HepG2 (cell line): ENCODE measurements around the gene CYTH1. TPM values are rescaled to one million over a fixed set of nuclear protein-coding genes. Genes with fewer than 3 reads are reported as not detected.

Experiments
- ATAC-seq: fragments of 200-7000 bp; cut with Tn5 transposase; 3 replicates; pipeline ENCODE4 v1.9.1; 2020; ENCODE audit warnings: mild to moderate bottlenecking, moderate library complexity
- BruUV-seq: library from RNA; stranded (reverse); fragments of 400-500 nt; replicated peaks from 2 replicates; lab custom pipeline; 2021; lab: Mats Ljungman, UMichigan
- CTCF ChIA-PET: fragments of 300-600 bp; formaldehyde crosslinking; extraction: SDS; loops from one replicate; lab custom pipeline; 2021; ENCODE audit warnings: low total read pairs, inconsistent platforms, low intra/inter-chr PET ratio; lab: Yijun Ruan, JAX
- POLR2A ChIA-PET: fragments of 350-600 bp; sonication (Branson Sonifier 250); formaldehyde crosslinking; loops from one replicate; lab custom pipeline; 2020; ENCODE audit warnings: antibody characterized with exemption, inconsistent platforms; lab: Yijun Ruan, JAX
- DNase-seq: peaks from one replicate; pipeline ENCODE4 v3.0.0-alpha.2; 2015; ENCODE audit warnings: low spot score
- FAIRE-seq: peaks from 3 replicates; lab custom pipeline; 2011; peaks lifted over from hg19 to GRCh38; lab: Jason Lieb, UNC
- H2AFZ ChIP-seq: one replicate; pipeline ENCODE4 v1.6.1; 2011; ENCODE audit warnings: low read length, inconsistent platforms
- H3K27ac ChIP-seq: fragments of 300-600 bp; 3 replicates; pipeline ENCODE4 v1.8.0; 2011; ENCODE audit warnings: mixed run types, mild to moderate bottlenecking, mixed read lengths, low read length, inconsistent platforms; ENCODE audit not compliant: insufficient read depth; ENCODE audit errors: extremely low read length
- H3K27me3 ChIP-seq, 2 experiments: fragments of 200-600 bp in 1 of 2; 2 replicates in 1 of 2; 3 replicates in 1 of 2; pipeline versions ENCODE4 v1.6.0 to v1.8.0; 2011; ENCODE audit warnings: low read length in 2 of 2, mild to moderate bottlenecking in 2 of 2, moderate library complexity in 2 of 2, inconsistent platforms in 1 of 2; ENCODE audit not compliant: insufficient read depth in 2 of 2, control insufficient read depth in 1 of 2
- H3K36me3 ChIP-seq, 2 experiments: fragments of 200-600 bp in 1 of 2; replicated peaks in 1 of 2; 2 replicates in 1 of 2; 3 replicates in 1 of 2; pipeline versions ENCODE4 v1.5.1 to v1.8.0; 2011; ENCODE audit warnings: low read length in 2 of 2, inconsistent platforms in 1 of 2; ENCODE audit not compliant: insufficient read depth in 2 of 2, control insufficient read depth in 1 of 2
- H3K4me1 ChIP-seq: 2 replicates; pipeline ENCODE4 v1.5.1; 2012; ENCODE audit warnings: low read length, inconsistent platforms; ENCODE audit not compliant: insufficient read depth
- H3K4me2 ChIP-seq: 2 replicates; pipeline ENCODE4 v1.6.0; 2011; ENCODE audit warnings: low read depth, low read length, inconsistent platforms
- H3K4me3 ChIP-seq, 3 experiments: fragments of 200-600 bp in 1 of 3; sonication (generic), shearing (Covaris generic) in 1 of 3; replicated peaks in 1 of 3; 2 replicates each; pipeline ENCODE4 v1.5.1; 2011 to 2016; ENCODE audit warnings: low read length in 3 of 3, inconsistent platforms in 2 of 3, low read depth in 2 of 3, mild to moderate bottlenecking in 2 of 3, control low read depth in 1 of 3, mixed read lengths in 1 of 3; ENCODE audit not compliant: insufficient read depth in 1 of 3
- H3K79me2 ChIP-seq: one replicate; pipeline ENCODE4 v1.6.1; 2011; ENCODE audit warnings: low read length, inconsistent platforms; ENCODE audit not compliant: insufficient read depth
- H3K9ac ChIP-seq: 2 replicates; pipeline ENCODE4 v1.6.0; 2011; ENCODE audit warnings: mild to moderate bottlenecking, low read depth, low read length, inconsistent platforms; ENCODE audit not compliant: insufficient read depth
- H3K9me3 ChIP-seq: 2 replicates; pipeline ENCODE4 v1.5.1; 2012; ENCODE audit warnings: mild to moderate bottlenecking, low read length
- H4K20me1 ChIP-seq: 2 replicates; pipeline ENCODE4 v1.6.0; 2011; ENCODE audit warnings: inconsistent platforms, mild to moderate bottlenecking, low read length, moderate library complexity; ENCODE audit not compliant: insufficient read depth
- ATAD3A ChIP-seq: sonication (generic); formaldehyde crosslinking; IDR thresholded peaks from 2 replicates; pipeline ENCODE4 v1.4.0; 2020; ENCODE audit warnings: missing genetic modification reagents
- CEBPB ChIP-seq: IDR thresholded peaks from 2 replicates; pipeline ENCODE4 v1.6.1; 2011; ENCODE audit warnings: low read depth, low read length, improper control_type of control experiment, borderline replicate concordance
- MAF1 ChIP-seq: sonication (generic); formaldehyde crosslinking; IDR thresholded peaks from 2 replicates; pipeline ENCODE4 v1.5.0; 2020; ENCODE audit warnings: missing genetic modification reagents, borderline replicate concordance
- MTF1 ChIP-seq: sonication (generic); formaldehyde crosslinking; IDR thresholded peaks from 2 replicates; pipeline ENCODE4 v1.5.0; 2020; ENCODE audit warnings: missing genetic modification reagents
- NFE2 ChIP-seq: sonication (generic); formaldehyde crosslinking; IDR thresholded peaks from 2 replicates; pipeline ENCODE4 v1.4.0; 2020; ENCODE audit warnings: missing genetic modification reagents
- SPEN ChIP-seq: sonication (generic); formaldehyde crosslinking; IDR thresholded peaks from 2 replicates; pipeline ENCODE4 v1.5.1; 2020; ENCODE audit warnings: low read depth, mild to moderate bottlenecking, missing genetic modification reagents
- ZBTB37 ChIP-seq: sonication (generic); formaldehyde crosslinking; IDR thresholded peaks from 2 replicates; pipeline ENCODE4 v1.4.0; 2020; ENCODE audit warnings: mild to moderate bottlenecking, missing genetic modification reagents
- ZNF484 ChIP-seq: sonication (generic); formaldehyde crosslinking; IDR thresholded peaks from 2 replicates; pipeline ENCODE4 v1.5.1; 2020; ENCODE audit warnings: mild to moderate bottlenecking, low read depth, missing genetic modification reagents, borderline replicate concordance
- ZNF556 ChIP-seq: sonication (generic); formaldehyde crosslinking; IDR thresholded peaks from 2 replicates; pipeline ENCODE4 v1.4.0; 2020; ENCODE audit warnings: mild to moderate bottlenecking, missing genetic modification reagents, borderline replicate concordance
- ZNF670 ChIP-seq: sonication (generic); formaldehyde crosslinking; IDR thresholded peaks from 2 replicates; pipeline ENCODE4 v1.8.0; 2022; ENCODE audit warnings: mild to moderate bottlenecking, missing genetic modification reagents, borderline replicate concordance
- WGBS: methylation state at CpG from one replicate; pipeline ENCODE4 v1.1.6; 2017; ENCODE audit warnings: low lambda C conversion rate; 5-methylcytosine and 5-hydroxymethylcytosine counted together
- in situ Hi-C: cut with HindIII; loops from 2 replicates; pipeline ENCODE4 v1.10.0; 2017; ENCODE audit warnings: low pct_unique_long_range_greater_than_20kb; ENCODE audit not compliant: extremely low pct_ligation_motif_present
- intact Hi-C: fragments of 100-400 bp; cut with micrococcal nuclease; formaldehyde crosslinking; loops from one replicate; pipeline ENCODE4 v1.10.0; 2022; ENCODE audit not compliant: unreplicated experiment
- polyA plus RNA-seq, 8 experiments: library from polyadenylated mRNA; depleted of rRNA in 3 of 8; stranded (reverse) in 7 of 8; unstranded in 1 of 8; fragments of >200 nt; fragmentation: Illumina TruSeq in 4 of 8; extraction: Trizol in 4 of 8; gene quantifications; 2 replicates each; pipeline versions ENCODE4 v1.2.1 to v1.2.3, GENCODE V29; 2011 to 2016; ENCODE audit warnings: low read depth in 4 of 8, missing spikeins in 1 of 8, mixed read lengths in 1 of 8; ENCODE audit not compliant: insufficient read depth in 1 of 8
- total RNA-seq, 5 experiments: library from RNA; depleted of rRNA; stranded (reverse); fragments of >200 nt; fragmentation: Illumina TruSeq; extraction: Trizol; gene quantifications; 2 replicates each; pipeline ENCODE4 v1.2.3, GENCODE V29; 2016; ENCODE audit warnings: low read depth in 1 of 5
- TF ChIP-seq, protein P1 (sequence below): sonication (generic); formaldehyde crosslinking; IDR thresholded peaks from 2 replicates; pipeline ENCODE4 v1.8.1; 2023; ENCODE audit warnings: mild to moderate bottlenecking, moderate library complexity, missing genetic modification reagents
- TF ChIP-seq, protein P2 (sequence below): sonication (generic); formaldehyde crosslinking; IDR thresholded peaks from 2 replicates; pipeline ENCODE4 v1.8.1; 2023; ENCODE audit warnings: mild to moderate bottlenecking, inconsistent platforms, moderate library complexity, missing genetic modification reagents, borderline replicate concordance

CYTH1 gene
- total and polyA plus RNA-seq, 2 of the 13 experiments (the other 11 are each of a cell fraction or from before 2014, with no cell fraction given), result 20.1 to 48.9 TPM

- Histone ChIP-seq H3K9ac (no peak overlapping the region), H3K27ac (no peak overlapping the region), H3K27me3 (no peaks in the 10 kb centered on the region), H3K79me2 (no peaks in the 10 kb centered on the region), H3K4me2 (no peak overlapping the region), H3K9me3 (no peaks in the 10 kb centered on the region), H3K36me3 (peaks cover 64 to 92% of the 10 kb centered on the region in 2 experiments), H2AFZ (no peak overlapping the region), H3K4me1 (0 out of 2 replicates have a peak, but pooled peaks cover 5% of the 10 kb centered on the region), H3K4me3 (no peak overlapping the region), H4K20me1 (peaks cover 5% of the 10 kb centered on the region; the same call in 1 of the 2 replicates)
- WGBS, result 96% methylated on average over 6 of the region's 6 CpGs
- no TSS peak for BruUV-seq
- POLR2A ChIA-PET, result interaction anchor here (2.0 kb wide), 1 partner anchor 13 kb away, joined by 4 read pairs; no protein-coding TSS in a partner anchor
- in situ Hi-C loops (no loop called here), intact Hi-C loops (no loop called here)
- CTCF ChIA-PET, result no interaction called here
- FAIRE-seq (no peak), DNase-seq (no peak), ATAC-seq (no peak)
- TF ChIP-seq ATAD3A (CRISPR knock-in tag) (no peak), CEBPB (no peak), ZNF556 (no peak), ZBTB37 (CRISPR knock-in tag) (no peak), ZNF484 (CRISPR knock-in tag) (no peak), ZNF670 (no peak), MTF1 (CRISPR knock-in tag) (no peak), SPEN (CRISPR knock-in tag) (no peak), MAF1 (CRISPR knock-in tag) (no peak), NFE2 (CRISPR knock-in tag) (no peak)
- TF ChIP-seq, protein P1, sequence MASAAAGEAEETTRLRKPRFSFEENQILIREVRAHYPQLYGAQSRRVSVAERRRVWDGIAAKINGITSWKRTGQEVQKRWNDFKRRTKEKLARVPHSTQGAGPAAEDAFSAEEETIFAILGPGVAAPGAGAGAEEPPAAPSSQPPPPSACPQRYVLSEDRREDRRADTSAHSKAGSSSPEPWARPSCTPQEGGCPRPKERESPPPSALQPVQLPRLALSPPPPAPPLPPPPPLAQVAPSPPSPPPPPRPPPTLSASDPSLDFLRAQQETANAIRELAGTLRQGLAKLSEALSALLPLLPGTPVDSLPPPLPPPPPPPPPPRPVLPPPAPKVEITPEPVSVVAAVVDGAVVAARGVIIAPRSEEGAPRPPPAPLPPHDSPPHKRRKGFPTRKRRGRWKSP (CRISPR knock-in tag), result no peak
- TF ChIP-seq, protein P2, sequence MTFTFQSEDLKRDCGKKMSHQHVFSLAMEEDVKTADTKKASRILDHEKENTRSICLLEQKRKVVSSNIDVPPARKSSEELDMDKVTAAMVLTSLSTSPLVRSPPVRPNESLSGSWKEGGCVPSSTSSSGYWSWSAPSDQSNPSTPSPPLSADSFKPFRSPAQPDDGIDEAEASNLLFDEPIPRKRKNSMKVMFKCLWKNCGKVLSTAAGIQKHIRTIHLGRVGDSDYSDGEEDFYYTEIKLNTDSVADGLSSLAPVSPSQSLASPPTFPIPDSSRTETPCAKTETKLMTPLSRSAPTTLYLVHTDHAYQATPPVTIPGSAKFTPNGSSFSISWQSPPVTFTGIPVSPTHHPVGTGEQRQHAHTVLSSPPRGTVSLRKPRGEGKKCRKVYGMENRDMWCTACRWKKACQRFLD (CRISPR knock-in tag), result no peak
Observed at GRCh38 chr17:78818932-78819331, 36.9 kb upstream of the CYTH1 start.
